GM21381 (cell line): ENCODE measurements around the gene PEPD.

Source experiments
- ATAC-seq: cut with Tn5 transposase; IDR thresholded peaks from one replicate; pipeline ENCODE4 v1.9.1; 2021; ENCODE audit warnings: mild to moderate bottlenecking, moderate library complexity; ENCODE audit not compliant: unreplicated experiment

The PEPD gene

GRCh38 chr19:33442706-33443105, 78.9 kb downstream of the PEPD start:
- ATAC-seq = no peak

DNA sequence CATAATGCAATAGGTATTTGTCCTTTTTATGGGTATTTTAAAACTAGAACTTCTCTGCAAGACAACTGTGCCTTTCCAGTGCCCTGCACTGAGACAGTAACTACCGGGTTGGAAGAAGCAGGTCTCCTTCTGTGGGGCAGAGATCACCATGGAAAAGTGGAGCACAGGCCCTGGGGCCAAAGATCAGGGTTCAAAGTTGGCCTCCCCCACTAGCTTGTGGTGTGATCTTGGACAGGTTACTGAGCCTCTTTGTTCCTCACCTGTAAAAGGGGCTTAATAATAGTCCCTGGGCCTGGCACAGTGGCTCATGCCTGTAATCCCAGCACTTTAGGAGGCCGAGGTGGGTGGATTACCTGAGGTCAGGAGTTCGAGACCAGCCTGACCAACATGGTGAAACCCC, 79.8 kb downstream of the PEPD start:
- ATAC-seq = no peak

DNA sequence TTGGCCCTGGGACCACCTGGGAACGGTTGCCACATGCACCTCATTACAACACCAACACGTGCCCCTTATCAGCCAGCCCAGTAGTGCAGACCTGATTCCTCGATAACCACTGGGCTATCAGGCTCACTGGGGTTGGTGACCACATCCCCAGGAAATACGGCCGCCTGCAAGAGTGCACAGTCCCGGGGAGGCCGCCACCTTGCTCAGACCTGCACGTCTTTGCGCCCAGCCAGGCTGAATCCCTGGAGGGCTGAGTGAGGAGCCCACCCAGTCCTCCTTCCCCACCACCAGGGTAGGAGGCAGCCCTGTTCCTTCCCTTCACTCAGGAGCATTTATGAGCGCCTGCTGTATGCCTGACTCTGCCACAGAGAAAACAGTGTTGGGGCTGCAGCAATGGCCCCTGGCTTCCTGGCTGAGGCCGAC, 80.3 kb downstream of the PEPD start:
- no peak for ATAC-seq

- ATAC-seq = no peak
Measured at GRCh38 chr19:33440682-33441081, 80.9 kb downstream of the PEPD start.

GRCh38 chr19:33440241-33440640, 81.3 kb downstream of the PEPD start:
- ATAC-seq = no peak

DNA sequence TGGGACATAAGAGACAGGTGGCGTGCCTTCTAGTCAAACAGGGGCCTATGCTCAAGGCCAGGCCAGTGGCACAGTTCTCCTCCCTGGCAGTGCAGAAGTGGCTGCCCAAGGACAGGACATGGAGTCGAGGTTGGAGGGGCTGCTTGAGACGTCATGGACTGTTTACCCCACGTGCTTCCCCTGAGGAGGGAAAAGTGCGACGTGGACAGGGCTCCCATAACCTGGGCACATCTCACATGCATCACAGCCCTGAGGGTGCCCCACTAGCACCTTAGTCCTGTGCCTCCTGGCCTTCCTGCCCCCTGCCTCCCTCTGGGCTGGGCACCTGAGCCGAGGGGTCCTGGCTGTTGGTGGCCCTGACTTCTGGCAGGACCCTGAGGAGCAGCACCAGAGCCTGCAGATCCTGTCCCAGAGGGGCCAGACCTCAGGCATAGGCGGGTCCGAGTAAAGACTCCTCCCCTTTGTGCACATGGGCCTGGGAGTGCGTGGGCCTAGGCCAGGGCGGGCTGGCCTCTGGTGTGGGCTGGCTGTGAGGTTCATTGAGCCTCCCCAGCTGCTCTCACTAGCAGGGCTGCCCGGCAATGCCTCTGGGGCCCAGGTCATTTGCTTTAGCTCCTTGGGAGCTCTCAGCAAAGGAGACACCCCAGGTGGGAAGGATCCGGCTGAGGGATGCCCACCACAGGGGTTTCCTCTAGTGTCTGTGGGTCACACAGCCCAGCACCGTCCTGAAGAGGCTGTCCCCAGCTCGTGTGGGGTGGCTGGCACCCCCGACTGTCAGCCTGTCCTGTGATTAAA, 82.4 kb downstream of the PEPD start:
- ATAC-seq = no peak

DNA sequence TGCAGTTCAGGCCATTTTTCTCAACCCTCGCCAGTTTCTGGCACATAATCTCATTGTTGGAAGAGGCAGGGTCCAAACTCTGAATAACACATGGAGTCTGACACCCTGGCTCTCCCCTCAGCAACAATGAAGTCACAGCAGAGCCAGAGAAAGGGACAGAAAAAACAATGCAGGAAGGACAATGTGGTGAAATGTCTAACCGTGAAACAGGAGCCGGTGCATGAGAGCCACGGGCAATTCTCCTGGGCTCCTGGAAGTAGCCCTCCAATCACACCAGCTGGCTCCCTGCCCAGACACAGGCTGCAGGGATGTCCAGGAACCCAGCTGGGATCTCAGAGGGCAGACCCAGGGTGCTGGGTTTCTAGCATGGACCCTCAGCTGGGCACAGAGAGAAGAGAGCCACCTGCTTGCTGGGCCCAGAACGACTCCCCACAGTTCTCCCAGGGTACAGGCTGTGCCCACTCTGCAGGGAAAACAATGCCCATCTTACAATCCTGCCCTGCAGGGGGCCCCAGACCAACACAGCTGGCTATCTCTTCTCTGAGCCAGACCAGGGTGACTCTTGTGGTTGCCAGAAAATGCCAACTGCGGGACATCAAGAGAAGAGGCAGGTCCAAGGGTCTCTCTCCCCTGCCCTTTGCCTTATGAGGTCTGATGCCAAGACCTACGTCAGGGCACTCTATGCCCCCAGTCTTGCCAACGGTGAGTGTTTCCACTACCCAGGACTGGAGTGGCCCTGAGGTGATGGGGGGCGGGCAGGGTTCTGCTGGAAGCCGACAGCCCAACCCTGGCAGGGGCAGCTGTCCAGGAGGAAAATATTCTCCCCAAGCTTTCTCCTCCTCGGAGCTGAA, 83.5 kb downstream of the PEPD start:
- no peak for ATAC-seq

- no peak for ATAC-seq
Measured at GRCh38 chr19:33437393-33437820, 84.2 kb downstream of the PEPD start.

DNA sequence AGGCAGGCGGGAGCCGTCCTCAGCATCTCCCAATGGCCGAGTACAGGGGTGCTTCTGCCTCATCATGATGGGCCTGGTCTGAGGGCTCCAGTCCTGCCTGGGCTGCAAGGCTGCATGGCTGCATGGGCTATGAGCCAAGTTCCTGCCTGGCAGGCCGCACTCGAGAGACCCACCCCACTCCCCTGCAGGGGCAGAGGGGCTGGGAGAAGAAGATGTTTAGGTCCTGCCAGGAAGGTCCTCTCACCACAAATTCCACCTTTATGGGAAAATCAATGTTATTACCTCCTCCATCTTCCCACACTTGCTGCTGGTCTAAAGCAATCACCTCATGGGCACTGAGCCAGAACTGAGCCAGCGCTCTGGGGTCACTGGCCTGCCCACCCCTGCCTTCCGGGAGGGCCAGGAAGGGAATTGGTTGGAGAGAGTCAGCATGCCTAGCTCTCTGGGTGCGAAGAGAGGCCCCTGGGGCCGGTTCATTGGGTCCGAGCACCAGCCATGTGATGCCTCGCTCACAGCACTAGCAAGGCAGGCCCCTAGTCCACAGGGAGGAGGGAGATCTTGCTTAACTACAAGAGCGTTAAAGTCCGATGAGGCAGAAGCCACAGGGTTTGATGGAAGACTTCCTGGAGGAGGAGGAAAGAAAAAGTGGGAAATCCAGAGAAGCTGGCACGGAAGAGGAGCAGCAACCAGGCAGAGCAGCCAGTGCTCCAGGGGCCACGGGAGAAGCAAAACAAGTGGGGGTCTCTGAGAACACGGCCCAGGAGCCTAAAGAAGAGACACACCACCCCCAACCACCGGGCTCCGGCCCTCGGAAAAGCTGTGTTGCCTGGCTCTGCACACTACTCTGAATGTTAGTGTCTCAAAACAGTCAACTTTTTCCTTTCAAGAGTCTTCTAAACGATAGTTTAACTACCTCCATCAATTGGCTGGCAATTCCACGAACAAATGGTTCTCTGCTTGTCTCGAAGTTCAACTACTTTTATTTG, 84.9 kb downstream of the PEPD start:
- ATAC-seq = no peak

DNA sequence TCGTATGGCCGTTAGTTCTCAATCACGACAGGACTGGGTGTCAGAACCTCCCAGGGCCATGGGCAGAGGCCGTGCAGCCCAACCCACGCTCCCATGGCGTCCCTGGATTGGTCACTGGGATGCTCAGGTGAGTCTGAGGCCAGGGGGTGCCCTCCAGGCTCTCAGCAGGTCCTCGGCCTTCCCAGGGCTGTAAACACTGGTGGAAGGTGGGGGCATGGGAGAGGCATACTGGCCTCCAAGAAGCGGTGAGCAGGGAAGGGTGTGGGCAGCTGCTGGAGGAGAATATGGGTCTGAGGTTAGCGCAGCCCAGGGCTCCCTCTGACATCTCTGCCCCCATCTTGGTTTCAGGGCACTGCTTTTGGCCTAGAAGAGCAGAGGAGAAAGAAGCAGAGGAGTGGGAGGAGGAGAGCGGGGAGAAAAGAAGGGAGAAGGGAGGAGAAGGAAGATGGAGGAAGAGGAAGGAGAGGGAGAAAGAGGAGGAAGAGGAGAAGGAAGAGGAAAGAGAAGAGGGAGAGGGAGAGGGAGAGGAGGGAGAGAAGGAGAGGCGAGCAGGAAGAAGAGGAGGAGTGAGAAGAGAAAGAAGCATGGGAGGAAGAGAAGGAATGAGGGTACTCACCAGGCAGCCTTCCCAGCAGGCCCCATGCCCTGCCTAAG, 85.8 kb downstream of the PEPD start:
- no peak for ATAC-seq

DNA sequence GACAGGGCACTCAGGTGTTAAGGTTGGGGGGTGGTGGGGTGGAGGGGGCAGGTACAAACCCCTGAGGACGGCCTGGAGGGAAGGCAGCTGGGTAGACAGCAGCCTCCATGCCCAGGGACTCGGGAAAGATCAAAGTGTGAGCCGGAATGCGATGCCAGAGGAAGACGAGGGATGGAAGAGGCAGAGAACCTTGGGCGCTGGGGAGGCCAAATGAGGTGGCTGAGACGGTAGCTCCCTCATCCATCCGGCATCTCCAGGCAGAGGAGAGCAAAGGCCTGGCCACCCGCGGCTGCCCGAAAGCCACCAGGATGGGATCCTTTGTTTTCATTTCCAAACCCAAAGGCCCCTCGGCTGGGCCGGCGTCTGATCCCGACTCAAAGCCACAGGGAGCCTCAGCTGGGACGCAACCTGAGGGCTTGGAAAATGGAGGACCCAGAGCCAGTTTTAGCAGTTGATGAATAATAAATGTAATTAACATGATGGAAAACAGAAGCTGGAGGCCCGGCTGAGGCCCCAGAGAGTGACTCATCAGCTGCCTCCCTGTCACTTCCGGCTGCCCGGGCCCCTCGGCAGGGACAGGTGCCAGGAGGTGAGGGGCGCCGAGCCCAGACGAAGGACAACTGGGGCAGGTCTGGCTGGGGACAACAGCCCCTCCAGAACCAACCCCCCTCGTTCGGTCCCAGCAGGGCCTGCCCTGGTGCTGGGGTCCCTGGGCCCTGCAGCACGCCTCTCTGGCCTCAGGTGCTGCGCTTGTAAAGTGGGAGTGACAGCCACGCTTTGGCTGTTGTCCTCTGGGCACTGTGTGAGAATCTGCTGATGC, 86.5 kb downstream of the PEPD start:
- no peak for ATAC-seq

- ATAC-seq = no peak
Measured at GRCh38 chr19:33434069-33434885, 87.3 kb downstream of the PEPD start.

GRCh38 chr19:33432446-33433170, 89.0 kb downstream of the PEPD start:
- ATAC-seq = no peak

- ATAC-seq = no peak
Measured at GRCh38 chr19:33432015-33432414, 89.6 kb downstream of the PEPD start.

GRCh38 chr19:33430674-33431277, 90.8 kb downstream of the PEPD start:
- ATAC-seq = no peak

- no peak for ATAC-seq
Measured at GRCh38 chr19:33429891-33430673, 91.5 kb downstream of the PEPD start.

GRCh38 chr19:33428627-33429125, 92.9 kb downstream of the PEPD start:
- no peak for ATAC-seq
